ENCODE results near the gene IL20RA. TPM values are rescaled to one million over a fixed set of nuclear protein-coding genes. Genes with fewer than 3 reads are reported as not detected.
"Not testable (repeated sequence)": the region's sequence is repeated elsewhere in the genome, so short reads cannot be mapped to it uniquely, and the experiment has no call there.

The IL20RA gene
- total RNA-seq, 1 experiment from 2014 or later: 3.1 TPM

DNA sequence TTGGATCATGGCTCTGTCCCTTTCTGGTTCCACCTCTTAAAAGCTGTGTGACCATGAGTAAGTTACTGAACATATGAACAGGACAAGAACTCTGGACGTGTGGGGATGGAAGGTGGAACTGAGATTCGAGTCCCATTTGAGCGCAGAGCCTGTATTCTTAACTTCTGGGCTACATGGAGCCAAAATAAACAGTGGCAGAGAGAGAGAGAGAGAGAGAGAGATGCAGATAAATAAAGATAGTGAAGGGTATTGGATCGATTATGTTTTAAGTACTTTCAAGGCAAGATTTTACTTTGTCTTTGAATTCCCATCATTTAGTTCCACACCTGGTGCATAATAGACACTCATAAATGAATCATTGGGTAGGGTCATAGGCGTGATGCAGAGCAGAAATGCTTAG, 82.9 kb downstream of the IL20RA start:
- BruUV-seq (replicated peaks): no TSS peak
- Mint-ChIP-seq H3K27ac (ENCODE audit: unreplicated experiment) (no peak overlapping the region), H3K36me3 (ENCODE audit: insufficient read depth, unreplicated experiment) (no peaks in the 10 kb centered on the region), H3K4me1 (ENCODE audit: low read depth, unreplicated experiment) (peaks cover 15% of the 10 kb centered on the region), H3K27me3 (ENCODE audit: unreplicated experiment) (no peaks in the 10 kb centered on the region), H3K9me3 (ENCODE audit: low read depth, unreplicated experiment) (no peaks in the 10 kb centered on the region), H3K4me3 (ENCODE audit: low read depth, unreplicated experiment) (no peak overlapping the region)
- CTCF ChIA-PET: interaction anchor here (0.7 kb wide), 1 partner anchor 15 kb away, joined by 6 read pairs; no protein-coding TSS in a partner anchor
- TF ChIP-seq, protein P1, sequence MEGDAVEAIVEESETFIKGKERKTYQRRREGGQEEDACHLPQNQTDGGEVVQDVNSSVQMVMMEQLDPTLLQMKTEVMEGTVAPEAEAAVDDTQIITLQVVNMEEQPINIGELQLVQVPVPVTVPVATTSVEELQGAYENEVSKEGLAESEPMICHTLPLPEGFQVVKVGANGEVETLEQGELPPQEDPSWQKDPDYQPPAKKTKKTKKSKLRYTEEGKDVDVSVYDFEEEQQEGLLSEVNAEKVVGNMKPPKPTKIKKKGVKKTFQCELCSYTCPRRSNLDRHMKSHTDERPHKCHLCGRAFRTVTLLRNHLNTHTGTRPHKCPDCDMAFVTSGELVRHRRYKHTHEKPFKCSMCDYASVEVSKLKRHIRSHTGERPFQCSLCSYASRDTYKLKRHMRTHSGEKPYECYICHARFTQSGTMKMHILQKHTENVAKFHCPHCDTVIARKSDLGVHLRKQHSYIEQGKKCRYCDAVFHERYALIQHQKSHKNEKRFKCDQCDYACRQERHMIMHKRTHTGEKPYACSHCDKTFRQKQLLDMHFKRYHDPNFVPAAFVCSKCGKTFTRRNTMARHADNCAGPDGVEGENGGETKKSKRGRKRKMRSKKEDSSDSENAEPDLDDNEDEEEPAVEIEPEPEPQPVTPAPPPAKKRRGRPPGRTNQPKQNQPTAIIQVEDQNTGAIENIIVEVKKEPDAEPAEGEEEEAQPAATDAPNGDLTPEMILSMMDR (IDR thresholded peaks at IDR 0.05; ENCODE audit: unreplicated experiment): no peak
- intact Hi-C loops (cut with micrococcal nuclease; ENCODE audit: unreplicated experiment): no loop called here
- no peak for DNase-seq

DNA sequence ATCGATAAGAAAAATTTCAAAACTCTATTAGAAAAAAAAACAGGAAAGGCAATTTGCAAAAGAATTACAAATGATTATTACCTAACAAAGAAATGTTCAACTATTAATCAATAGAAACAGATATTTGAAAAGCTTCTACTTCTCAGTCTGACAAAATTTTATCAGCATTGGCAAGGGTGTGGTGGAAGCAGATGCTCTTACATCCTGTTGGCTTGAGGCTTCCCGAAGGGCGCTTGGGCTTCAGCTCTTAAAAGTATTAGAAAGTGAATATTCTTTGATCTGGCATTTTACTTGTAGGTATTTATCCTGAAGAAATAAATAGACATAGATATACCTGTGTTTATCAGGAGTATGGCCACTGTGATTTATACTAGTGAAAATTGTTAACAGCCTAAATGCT, 84.0 kb downstream of the IL20RA start:
- no peaks in the 10 kb centered on the region for H3K36me3 Mint-ChIP-seq (ENCODE audit: insufficient read depth, unreplicated experiment)
- TF ChIP-seq, protein P1 (IDR thresholded peaks at IDR 0.05; ENCODE audit: unreplicated experiment): no peak
- no peak for DNase-seq
- H3K27me3 Mint-ChIP-seq (ENCODE audit: unreplicated experiment): no peaks in the 10 kb centered on the region
- no peak overlapping the region for H3K27ac Mint-ChIP-seq (ENCODE audit: unreplicated experiment)
- intact Hi-C loops (cut with micrococcal nuclease; ENCODE audit: unreplicated experiment): no loop called here
- H3K9me3 Mint-ChIP-seq (ENCODE audit: low read depth, unreplicated experiment): no peaks in the 10 kb centered on the region
- H3K4me1 Mint-ChIP-seq (ENCODE audit: low read depth, unreplicated experiment): peaks cover 15% of the 10 kb centered on the region
- CTCF ChIA-PET: no interaction called here
- no peak overlapping the region for H3K4me3 Mint-ChIP-seq (ENCODE audit: low read depth, unreplicated experiment)
- no TSS peak for BruUV-seq (replicated peaks)

DNA sequence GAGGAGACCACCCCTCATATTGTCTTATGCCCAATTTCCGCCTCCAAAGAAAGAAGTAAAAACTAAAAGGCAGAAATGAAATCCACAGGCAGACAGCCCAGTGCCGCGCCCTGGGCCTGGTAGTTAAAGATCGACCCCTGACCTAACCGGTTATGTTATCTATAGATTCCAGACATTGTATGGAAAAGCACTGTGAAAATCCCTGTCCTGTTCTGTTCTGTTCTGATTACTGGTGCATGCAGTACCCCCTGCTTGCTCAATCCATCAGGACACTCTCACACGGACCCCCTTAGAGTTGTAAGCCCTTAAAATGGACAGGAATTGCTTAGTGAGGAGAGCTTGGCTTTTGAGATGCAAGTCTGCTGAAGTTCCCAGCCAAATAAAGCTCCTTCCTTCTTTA, 84.8 kb downstream of the IL20RA start:
- H3K36me3 Mint-ChIP-seq (ENCODE audit: insufficient read depth, unreplicated experiment); intact Hi-C loops (cut with micrococcal nuclease; ENCODE audit: unreplicated experiment); DNase-seq; H3K9me3 Mint-ChIP-seq (ENCODE audit: low read depth, unreplicated experiment); H3K27me3 Mint-ChIP-seq (ENCODE audit: unreplicated experiment); CTCF ChIA-PET; H3K4me3 Mint-ChIP-seq (ENCODE audit: low read depth, unreplicated experiment); BruUV-seq (replicated peaks); H3K27ac Mint-ChIP-seq (ENCODE audit: unreplicated experiment): not testable (repeated sequence)
- peaks cover 15% of the 10 kb centered on the region for H3K4me1 Mint-ChIP-seq (ENCODE audit: low read depth, unreplicated experiment)

DNA sequence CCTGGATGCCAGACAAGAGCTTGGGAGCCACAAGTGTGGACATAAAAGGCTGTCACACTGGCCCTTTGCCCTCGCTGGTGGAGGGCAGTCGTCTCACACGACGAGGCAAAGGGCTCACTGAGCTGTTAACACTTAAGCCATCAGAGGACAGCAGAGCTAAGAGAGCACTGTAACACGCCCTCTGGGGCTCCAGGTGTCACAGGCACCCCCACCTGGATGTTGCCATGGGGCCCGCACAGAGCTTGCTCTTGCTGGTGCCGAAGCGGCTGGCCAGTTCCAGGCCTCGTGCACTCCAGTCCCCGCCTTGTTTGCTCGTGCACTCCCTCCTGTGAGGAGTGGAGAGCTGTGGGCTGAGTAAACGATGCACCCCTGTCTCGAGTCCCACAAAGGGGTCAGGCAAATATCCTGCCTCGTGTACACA, 85.3 kb downstream of the IL20RA start:
- intact Hi-C loops (cut with micrococcal nuclease; ENCODE audit: unreplicated experiment): no loop called here
- peak; percentile 6 for DNase-seq
- BruUV-seq (replicated peaks): no TSS peak
- Mint-ChIP-seq H3K36me3 (ENCODE audit: insufficient read depth, unreplicated experiment) (no peaks in the 10 kb centered on the region), H3K27ac (ENCODE audit: unreplicated experiment) (no peak overlapping the region), H3K4me1 (ENCODE audit: low read depth, unreplicated experiment) (peaks cover 15% of the 10 kb centered on the region), H3K27me3 (ENCODE audit: unreplicated experiment) (no peaks in the 10 kb centered on the region), H3K4me3 (ENCODE audit: low read depth, unreplicated experiment) (no peak overlapping the region), H3K9me3 (ENCODE audit: low read depth, unreplicated experiment) (no peaks in the 10 kb centered on the region)
- TF ChIP-seq, protein P1 (IDR thresholded peaks at IDR 0.05; ENCODE audit: unreplicated experiment): no peak
- CTCF ChIA-PET: no interaction called here

DNA sequence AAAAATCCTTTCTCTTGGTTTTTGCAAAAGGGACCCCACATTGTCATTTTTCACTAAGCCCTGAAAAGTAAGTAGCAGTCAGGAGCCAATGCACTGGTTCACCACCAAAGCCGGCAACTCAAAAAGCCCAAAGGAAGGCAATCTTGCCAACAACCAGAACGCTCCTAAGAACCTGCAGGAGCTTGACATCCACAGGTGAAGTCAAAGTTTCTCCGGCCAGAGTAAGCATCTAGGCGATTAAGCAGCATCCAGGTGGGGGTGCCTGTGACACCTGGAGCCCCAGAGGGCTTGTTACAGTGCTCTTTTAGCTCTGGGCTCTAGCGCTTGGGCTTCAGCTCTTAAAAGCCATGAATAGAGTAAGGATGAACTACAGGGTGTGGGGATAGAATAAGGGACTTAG, 86.6 kb downstream of the IL20RA start:
- H3K36me3 Mint-ChIP-seq (ENCODE audit: insufficient read depth, unreplicated experiment): no peaks in the 10 kb centered on the region
- TF ChIP-seq, protein P1 (IDR thresholded peaks at IDR 0.05; ENCODE audit: unreplicated experiment): no peak
- no peaks in the 10 kb centered on the region for H3K27me3 Mint-ChIP-seq (ENCODE audit: unreplicated experiment)
- DNase-seq: no peak
- intact Hi-C loops (cut with micrococcal nuclease; ENCODE audit: unreplicated experiment): no loop called here
- H3K4me3 Mint-ChIP-seq (ENCODE audit: low read depth, unreplicated experiment): no peak overlapping the region
- H3K27ac Mint-ChIP-seq (ENCODE audit: unreplicated experiment): no peak overlapping the region
- no peaks in the 10 kb centered on the region for H3K9me3 Mint-ChIP-seq (ENCODE audit: low read depth, unreplicated experiment)
- CTCF ChIA-PET: no interaction called here
- peaks cover 19% of the 10 kb centered on the region for H3K4me1 Mint-ChIP-seq (ENCODE audit: low read depth, unreplicated experiment)
- BruUV-seq (replicated peaks): no TSS peak
